ENCODE measurements around the gene UHMK1. TPM values are rescaled to one million over a fixed set of nuclear protein-coding genes. Genes with fewer than 3 reads are reported as not detected.

UHMK1 gene
- total RNA-seq, 2 experiments from 2014 or later, result 63.0 to 64.6 TPM

DNA sequence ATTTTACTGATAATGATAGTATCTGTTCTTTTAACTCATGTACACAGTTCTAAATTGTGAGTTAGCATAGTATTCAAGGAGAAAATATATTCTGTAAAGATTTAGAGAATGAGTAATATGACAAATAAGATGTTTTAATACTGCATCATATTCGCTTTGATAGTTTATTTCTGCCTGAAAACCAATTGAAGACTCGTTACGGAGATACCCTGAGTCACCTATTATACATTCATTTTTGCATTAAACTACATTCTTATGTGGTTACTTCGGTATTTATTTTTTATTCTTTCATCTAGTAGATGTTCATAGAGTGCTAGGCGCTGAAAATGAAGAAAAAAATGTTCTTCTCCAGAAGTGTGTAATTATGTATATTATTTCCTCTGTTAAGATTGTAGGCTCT, 5.3 kb downstream of the UHMK1 start:
- POLR2A ChIA-PET, result interaction anchor here (1.0 kb wide), 1 partner anchor 34 kb away, joined by 3 read pairs; no protein-coding TSS in a partner anchor
- CTCF ChIA-PET, result no interaction called here

DNA sequence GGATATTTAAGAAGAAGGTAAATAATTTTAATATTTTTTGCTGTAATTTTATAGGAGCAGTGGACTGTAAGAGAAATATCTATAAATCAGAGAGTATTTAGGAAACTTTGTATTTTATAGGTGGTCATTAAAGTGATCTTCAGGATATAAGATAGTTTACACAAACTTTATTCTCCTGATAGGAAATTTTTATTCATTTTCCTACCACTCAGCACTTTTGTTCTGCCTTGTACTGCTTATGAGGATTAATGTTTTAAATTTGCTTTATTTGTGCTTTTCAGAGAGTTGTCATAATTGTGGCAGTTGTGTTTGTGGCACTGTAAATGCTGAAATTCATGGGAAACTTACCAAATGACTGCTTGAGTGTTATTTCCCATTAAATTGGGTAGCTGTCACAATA, 29.7 kb downstream of the UHMK1 start:
- CTCF ChIA-PET, result no interaction called here

DNA sequence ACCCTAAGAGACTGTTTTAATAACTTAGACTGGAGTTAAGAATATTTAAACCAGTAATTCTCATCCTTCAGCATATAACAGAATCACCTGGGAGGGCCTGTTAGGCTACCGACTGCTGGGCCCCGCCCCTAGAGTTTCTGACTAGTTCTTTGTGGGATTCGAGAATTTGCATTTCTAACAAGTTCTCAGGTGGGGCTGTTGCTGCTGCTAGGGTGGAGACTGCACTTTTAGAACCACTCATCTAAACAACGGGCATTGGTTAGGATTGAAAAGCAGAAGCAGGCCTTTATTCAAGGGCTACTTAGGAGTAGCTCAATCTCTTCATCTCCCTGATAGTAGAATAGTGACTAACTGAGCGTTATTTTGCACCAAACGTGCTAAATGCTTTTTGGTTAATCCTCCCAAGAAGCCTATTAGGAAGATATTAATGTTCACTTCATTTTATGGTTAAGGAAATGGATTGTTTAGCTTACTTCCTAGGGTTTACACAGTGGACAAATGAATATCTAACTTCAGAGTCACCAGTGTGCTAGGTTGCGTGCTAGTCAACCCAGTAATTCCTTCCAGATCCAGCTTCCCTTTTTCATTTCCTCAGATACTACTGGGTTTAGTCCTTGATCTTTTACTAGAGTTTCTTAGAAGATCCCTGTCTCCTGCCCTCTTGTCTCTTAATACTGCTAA, 32.8 kb downstream of the UHMK1 start:
- POLR2A ChIA-PET, result no interaction called here
- CTCF ChIA-PET, result no interaction called here

More for the DNA sequence above, 29.7 kb downstream of the UHMK1 start:
- POLR2A ChIA-PET, result no interaction called here

DNA sequence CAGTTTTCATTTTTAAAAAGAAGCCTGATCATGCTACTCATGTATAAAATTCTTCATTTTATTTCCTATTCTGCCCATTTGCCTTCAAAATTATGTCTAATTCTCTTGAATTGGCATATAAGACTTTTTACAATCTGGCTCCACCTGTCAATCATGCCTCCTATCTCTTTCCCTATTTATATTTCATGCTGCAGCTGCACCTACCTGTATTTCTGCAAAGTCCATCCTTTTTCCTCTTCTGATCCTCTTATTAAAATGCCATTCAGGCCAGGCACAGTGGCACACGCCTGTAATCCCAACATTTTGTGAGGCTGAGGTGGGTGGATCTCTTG, 33.3 kb downstream of the UHMK1 start:
- ChIA-PET POLR2A (no interaction called here), CTCF (no interaction called here)

- CTCF ChIA-PET, result no interaction called here
- POLR2A ChIA-PET, result no interaction called here
These were observed 37.9 kb downstream of the UHMK1 start for GRCh38 chr1:162535501-162535900.

DNA sequence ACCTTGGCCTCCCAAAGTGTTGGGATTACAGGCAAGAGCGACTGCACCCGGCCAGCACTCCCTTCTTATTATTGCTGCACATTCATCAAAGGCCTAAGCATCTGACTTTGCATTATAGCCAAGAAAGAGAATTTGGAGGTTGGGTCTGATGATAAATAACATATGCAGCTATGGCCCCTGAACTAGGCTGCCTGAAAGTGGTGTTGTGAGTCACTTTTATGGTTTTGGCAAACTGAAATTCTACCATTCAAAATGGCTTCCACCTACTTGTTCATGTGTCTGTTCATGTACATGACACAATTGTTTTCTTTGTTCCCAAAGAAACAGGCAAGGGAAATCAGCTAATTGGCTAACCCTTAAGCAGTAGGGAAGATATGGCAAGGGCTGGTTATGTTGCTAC, 38.9 kb downstream of the UHMK1 start:
- ChIA-PET CTCF (no interaction called here), POLR2A (interaction anchor here (1.0 kb wide), 1 partner anchor 34 kb away, joined by 3 read pairs; no protein-coding TSS in a partner anchor)

GRCh38 chr1:162537216-162537615, 39.6 kb downstream of the UHMK1 start:
- ChIA-PET CTCF (no interaction called here), POLR2A (no interaction called here)

- ChIA-PET POLR2A (no interaction called here), CTCF (interaction anchor here (1.6 kb wide), 1 partner anchor 11 kb away, joined by 3 read pairs; no protein-coding TSS in a partner anchor)
These were observed 41.3 kb downstream of the UHMK1 start for GRCh38 chr1:162538815-162539431.

DNA sequence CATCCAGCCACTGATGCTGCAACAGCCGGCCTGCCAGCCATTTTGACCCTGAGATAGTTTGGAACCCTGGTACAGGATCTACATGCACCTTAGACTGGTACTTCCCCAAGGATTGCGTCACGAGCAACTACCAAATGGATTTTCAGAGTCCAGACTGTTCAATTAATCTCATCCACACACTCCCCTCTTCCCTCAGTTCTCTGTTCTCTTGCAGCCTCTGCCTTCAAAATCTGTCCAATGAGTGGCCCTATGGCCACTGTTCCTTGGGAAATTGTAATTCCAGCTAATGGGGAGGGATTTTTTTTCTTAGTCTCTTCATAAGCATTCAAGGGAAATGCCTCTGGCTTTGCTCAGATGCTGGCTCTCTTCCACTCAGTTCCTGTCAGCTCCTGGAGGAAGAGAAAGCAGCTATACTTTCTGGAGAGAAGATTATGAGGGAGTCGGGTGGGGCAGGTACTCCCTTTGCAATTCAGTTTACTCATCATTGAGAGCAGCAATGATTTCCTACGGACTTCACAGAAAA, 44.1 kb downstream of the UHMK1 start:
- POLR2A ChIA-PET, result no interaction called here
- CTCF ChIA-PET, result no interaction called here

GRCh38 chr1:162543228-162543627, 45.6 kb downstream of the UHMK1 start:
- ChIA-PET POLR2A (no interaction called here), CTCF (no interaction called here)

GRCh38 chr1:162548170-162548569, 50.6 kb downstream of the UHMK1 start:
- CTCF ChIA-PET, result no interaction called here

DNA sequence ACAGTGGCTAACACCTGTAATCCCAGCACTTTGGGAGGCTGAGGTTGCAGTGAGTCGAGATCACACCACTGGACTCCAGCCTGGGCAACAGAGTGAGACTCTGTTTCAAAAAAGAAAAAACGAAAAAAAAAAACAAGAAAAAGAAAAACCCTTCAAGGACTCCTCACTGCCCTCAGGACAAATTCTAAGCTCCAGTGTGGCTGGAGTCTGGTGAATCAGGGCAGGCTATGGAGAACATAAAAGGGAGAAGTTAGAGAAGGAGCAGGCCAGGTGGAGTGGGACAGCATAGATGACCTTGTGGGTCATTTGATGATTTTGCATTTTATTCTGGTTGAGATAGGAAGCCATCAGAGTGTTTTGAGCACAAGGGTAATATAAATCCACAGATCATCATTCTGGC, 51.4 kb downstream of the UHMK1 start:
- ChIA-PET POLR2A (no interaction called here), CTCF (no interaction called here)

More at GRCh38 chr1:162548170-162548569, 50.6 kb downstream of the UHMK1 start:
- POLR2A ChIA-PET, result no interaction called here

- POLR2A ChIA-PET, result no interaction called here
- CTCF ChIA-PET, result no interaction called here
These were observed 53.3 kb downstream of the UHMK1 start for GRCh38 chr1:162550925-162551324.

DNA sequence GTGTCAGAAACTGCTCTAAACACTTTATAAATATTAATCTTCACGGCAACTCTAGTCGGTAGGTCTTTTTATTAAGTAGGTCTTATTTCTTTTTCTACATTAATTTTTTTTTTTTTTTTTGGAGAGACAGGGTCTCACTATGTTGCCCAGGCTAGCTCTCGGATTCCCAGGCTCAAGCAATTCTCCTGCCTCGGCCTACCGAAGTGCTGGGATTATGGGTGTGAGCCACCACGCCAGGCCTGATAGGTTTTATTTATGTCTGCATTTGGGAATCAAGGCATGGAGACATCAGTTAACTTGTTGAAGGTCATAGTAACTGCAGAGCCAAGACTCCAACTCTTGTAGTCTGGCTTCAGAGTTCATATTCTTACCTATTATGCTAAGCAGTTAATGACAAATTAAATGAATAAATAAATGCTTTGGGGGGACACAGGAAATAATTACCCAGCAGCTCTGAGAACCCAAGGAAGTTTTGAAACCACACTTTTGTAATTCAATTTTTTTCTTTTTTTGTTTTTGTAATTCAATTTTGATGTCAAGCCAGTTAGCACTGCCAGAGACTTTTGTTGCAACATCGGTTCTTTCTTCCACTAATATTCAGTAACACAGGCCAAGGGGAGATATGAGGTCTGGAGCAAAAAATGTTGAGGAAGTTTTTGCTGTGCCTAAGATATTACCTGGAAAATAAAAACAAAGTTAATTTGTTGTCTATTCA, 54.5 kb downstream of the UHMK1 start:
- POLR2A ChIA-PET, result no interaction called here
- CTCF ChIA-PET, result no interaction called here

DNA sequence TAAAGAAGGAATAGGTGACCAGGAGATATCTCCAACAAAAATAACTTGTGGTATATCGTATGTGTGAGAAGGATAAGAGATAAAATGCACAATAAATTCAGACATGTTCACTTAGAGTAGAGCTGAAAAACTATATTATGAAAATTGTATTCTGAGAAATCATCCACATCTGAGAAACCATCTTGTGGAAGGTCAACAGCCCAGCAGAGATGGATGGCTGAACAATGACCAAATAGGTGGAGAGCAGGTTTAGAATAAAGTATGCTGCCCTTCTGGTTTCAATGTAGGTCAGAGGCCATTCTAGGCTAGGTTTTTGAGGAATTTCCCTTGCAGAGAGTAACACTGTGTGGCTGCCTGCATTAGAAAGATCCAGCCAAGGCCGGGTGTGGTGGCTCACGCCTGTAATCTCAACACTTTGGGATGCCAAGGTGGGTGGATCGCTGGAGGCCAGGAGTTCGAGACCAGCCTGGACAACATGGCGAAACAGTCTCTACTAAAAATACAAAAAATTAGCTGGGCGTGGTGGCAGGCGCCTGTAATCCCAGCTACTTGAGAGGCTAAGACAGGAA, 55.1 kb downstream of the UHMK1 start:
- CTCF ChIA-PET, result no interaction called here
- POLR2A ChIA-PET, result no interaction called here

GRCh38 chr1:162554258-162554657, 56.6 kb downstream of the UHMK1 start:
- ChIA-PET CTCF (no interaction called here), POLR2A (interaction anchor here (0.5 kb wide), 1 partner anchor 53 kb away, joined by 4 read pairs; no protein-coding TSS in a partner anchor)

DNA sequence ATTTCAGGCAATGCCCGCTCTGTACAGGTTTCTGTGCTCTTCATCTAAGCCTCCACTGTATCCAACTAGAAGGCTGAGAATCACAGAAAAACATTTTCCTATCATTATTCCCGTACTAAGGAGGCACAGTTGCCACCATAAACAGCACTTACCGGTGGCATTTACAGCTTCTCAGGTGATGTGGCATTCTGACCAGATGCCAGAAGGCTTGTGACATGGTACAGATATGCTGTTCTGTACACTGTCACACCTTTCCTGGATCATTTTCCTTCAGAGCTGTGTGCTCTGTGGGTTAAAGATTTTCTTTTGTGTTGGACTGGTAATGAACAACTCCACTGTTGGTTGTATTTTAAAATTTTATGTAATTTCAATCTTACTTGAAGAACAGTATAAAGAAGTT, 59.9 kb downstream of the UHMK1 start:
- ChIA-PET POLR2A (no interaction called here), CTCF (interaction anchor here (0.6 kb wide), 1 partner anchor 819 kb away, joined by 3 read pairs; no protein-coding TSS in a partner anchor)

DNA sequence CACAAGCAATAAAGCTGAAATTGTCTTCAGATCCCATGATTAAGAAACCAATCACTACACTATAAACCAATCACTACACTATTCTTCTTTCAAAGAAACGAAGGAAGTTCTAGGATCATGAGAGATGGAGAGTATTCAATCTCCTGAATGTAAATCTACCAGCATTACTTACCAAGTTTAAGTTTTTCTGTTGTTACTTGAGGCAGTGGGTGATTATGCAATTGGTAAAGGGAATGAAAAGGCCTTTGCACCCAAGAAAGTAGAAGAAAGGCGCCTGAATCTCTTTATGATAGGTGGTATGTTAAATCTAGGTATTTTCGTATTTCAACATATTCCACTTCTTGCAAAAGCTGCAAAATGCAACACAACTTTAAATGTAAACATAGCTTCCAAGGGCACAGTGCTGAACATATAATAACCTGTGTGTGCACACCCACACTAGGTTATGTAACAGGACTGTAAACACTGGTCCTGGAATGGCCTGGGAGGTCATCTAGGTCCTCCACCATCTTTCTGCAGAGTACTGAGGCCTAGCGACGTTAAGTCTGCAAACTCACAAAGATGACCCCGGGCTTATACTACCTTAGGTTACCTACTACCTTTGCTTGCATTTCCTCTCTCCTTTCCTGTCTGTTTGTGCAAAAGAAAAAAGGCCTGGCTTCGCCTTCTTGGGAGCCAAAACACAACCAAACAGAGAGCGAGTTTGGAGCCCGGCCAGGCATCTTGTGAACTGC, 62.9 kb downstream of the UHMK1 start:
- ChIA-PET POLR2A (interaction anchor here (0.5 kb wide), 1 partner anchor 816 kb away, joined by 3 read pairs; no protein-coding TSS in a partner anchor), CTCF (no interaction called here)

- ChIA-PET CTCF (no interaction called here), POLR2A (interaction anchor here (0.5 kb wide), 1 partner anchor 816 kb away, joined by 3 read pairs; no protein-coding TSS in a partner anchor)
These were observed 63.5 kb downstream of the UHMK1 start for GRCh38 chr1:162561037-162561615.

All from activated CD8-positive, alpha-beta memory T cell treated with anti-CD3 and anti-CD28 coated beads for 36 hours (primary cell).